HG03196 (cell line): ENCODE data around the gene ZNF618.

Source experiments
- ATAC-seq: cut with Tn5 transposase; IDR thresholded peaks from one replicate; pipeline ENCODE4 v1.9.1; 2021; ENCODE audit not compliant: unreplicated experiment

The ZNF618 gene

GRCh38 chr9:113931777-113932176 is 55.7 kb downstream of the ZNF618 start:
- no peak for ATAC-seq

GRCh38 chr9:113932906-113933584 is 56.9 kb downstream of the ZNF618 start:
- no peak for ATAC-seq

GRCh38 chr9:113933671-113934070 is 57.6 kb downstream of the ZNF618 start:
- ATAC-seq: no peak

- ATAC-seq: no peak
These were observed 58.2 kb downstream of the ZNF618 start for GRCh38 chr9:113934167-113934828.

GRCh38 chr9:113934829-113935676 is 58.9 kb downstream of the ZNF618 start:
- ATAC-seq: no peak

GRCh38 chr9:113935677-113936380 is 59.7 kb downstream of the ZNF618 start:
- ATAC-seq: no peak

- ATAC-seq: no peak
These were observed 64.0 kb downstream of the ZNF618 start for GRCh38 chr9:113940077-113940476.

GRCh38 chr9:113941056-113941455 is 64.9 kb downstream of the ZNF618 start:
- no peak for ATAC-seq

- no peak for ATAC-seq
These were observed 65.4 kb downstream of the ZNF618 start for GRCh38 chr9:113941526-113941925.

GRCh38 chr9:113943112-113944009 is 67.3 kb downstream of the ZNF618 start:
- no peak for ATAC-seq

GRCh38 chr9:113945784-113946183 is 69.7 kb downstream of the ZNF618 start:
- ATAC-seq: no peak

- no peak for ATAC-seq
These were observed 70.5 kb downstream of the ZNF618 start for GRCh38 chr9:113946496-113947115.

- ATAC-seq: no peak
These were observed 71.8 kb downstream of the ZNF618 start for GRCh38 chr9:113947941-113948340.

GRCh38 chr9:113948891-113949570 is 72.9 kb downstream of the ZNF618 start:
- no peak for ATAC-seq

- no peak for ATAC-seq
These were observed 73.5 kb downstream of the ZNF618 start for GRCh38 chr9:113949571-113950078.

- no peak for ATAC-seq
These were observed 74.3 kb downstream of the ZNF618 start for GRCh38 chr9:113950195-113951031.

GRCh38 chr9:113951032-113951372 is 74.9 kb downstream of the ZNF618 start:
- ATAC-seq: no peak

- ATAC-seq: no peak
These were observed 76.6 kb downstream of the ZNF618 start for GRCh38 chr9:113952676-113953075.
